HG02623 (cell line): Measurements from ENCODE around the gene ALG6.

ENCODE experiments used
- ATAC-seq: cut with Tn5 transposase; IDR thresholded peaks from one replicate; pipeline ENCODE4 v1.9.1; 2021; ENCODE audit warnings: moderate library complexity; ENCODE audit not compliant: unreplicated experiment

Gene ALG6

GRCh38 chr1:63367215-63368103 is at the start of gene ALG6:
Gene ALG6 (plus strand): TSS chr1:63367627. CDS start chr1:63370978, 3,351 bp downstream.
- ATAC-seq, result peak; percentile 93

GRCh38 chr1:63317817-63318152 is 49.6 kb upstream of the ALG6 start:
- no peak for ATAC-seq

- ATAC-seq, result no peak
These were observed 49.0 kb upstream of the ALG6 start for GRCh38 chr1:63318201-63318979.

- no peak for ATAC-seq
These were observed 48.1 kb upstream of the ALG6 start for GRCh38 chr1:63319046-63320021.

- ATAC-seq, result no peak
These were observed 47.3 kb upstream of the ALG6 start for GRCh38 chr1:63320022-63320721.

GRCh38 chr1:63321066-63321784 is 46.2 kb upstream of the ALG6 start:
- ATAC-seq, result no peak

- ATAC-seq, result no peak
These were observed 45.7 kb upstream of the ALG6 start for GRCh38 chr1:63321785-63322113.

- ATAC-seq, result no peak
These were observed 45.1 kb upstream of the ALG6 start, which contains the start of gene FOXD3 for GRCh38 chr1:63322114-63322943. Gene FOXD3 (plus strand): TSS chr1:63322567. CDS start chr1:63323059, 492 bp downstream.

- no peak for ATAC-seq
These were observed 44.2 kb upstream of the ALG6 start for GRCh38 chr1:63322944-63323864.

- ATAC-seq, result no peak
These were observed 43.3 kb upstream of the ALG6 start for GRCh38 chr1:63323865-63324778.

GRCh38 chr1:63324779-63325119 is 42.7 kb upstream of the ALG6 start:
- no peak for ATAC-seq

- no peak for ATAC-seq
These were observed 42.0 kb upstream of the ALG6 start for GRCh38 chr1:63325279-63325985.

GRCh38 chr1:63326106-63326472 is 41.3 kb upstream of the ALG6 start:
- no peak for ATAC-seq

- no peak for ATAC-seq
These were observed 40.7 kb upstream of the ALG6 start for GRCh38 chr1:63326473-63327380.

- no peak for ATAC-seq
These were observed 39.9 kb upstream of the ALG6 start for GRCh38 chr1:63327417-63328054.
